Adrenal gland (tissue), 5 donors: ENCODE data around the gene CCR7.

Experiments used
- CTCF ChIP-seq, 6 experiments: fragments of 450-650 bp in 4 of 6; fragments of 200-600 bp in 2 of 6; sonication (generic) in 1 of 6; IDR thresholded peaks; 1 replicate in 5 of 6; 2 replicates in 1 of 6; pipeline versions ENCODE4 v1.5.1 to v1.8.0; 2016 to 2021; ENCODE audit warnings: antibody characterized with exemption in 6 of 6, mild to moderate bottlenecking in 2 of 6, moderate library complexity in 1 of 6
- POLR2A ChIP-seq, 2 donors: fragments of 450-650 bp; IDR thresholded peaks; one replicate each; pipeline ENCODE4 v1.6.1; 2017; ENCODE audit warnings: antibody characterized with exemption in 2 of 2, mild to moderate bottlenecking in 2 of 2, moderate library complexity in 1 of 2
- donor health status: DM: no; HTN: no; CAD: no.

- TF ChIP-seq POLR2A (IDR thresholded peaks at IDR 0.05) (no peak), CTCF (IDR thresholded peaks at IDR 0.05) (no peak)
Measured at GRCh38 chr17:40582328-40582901, 17.1 kb upstream of the CCR7 start.
